ENCODE data around the gene NOXRED1.

NOXRED1 gene, protein sequence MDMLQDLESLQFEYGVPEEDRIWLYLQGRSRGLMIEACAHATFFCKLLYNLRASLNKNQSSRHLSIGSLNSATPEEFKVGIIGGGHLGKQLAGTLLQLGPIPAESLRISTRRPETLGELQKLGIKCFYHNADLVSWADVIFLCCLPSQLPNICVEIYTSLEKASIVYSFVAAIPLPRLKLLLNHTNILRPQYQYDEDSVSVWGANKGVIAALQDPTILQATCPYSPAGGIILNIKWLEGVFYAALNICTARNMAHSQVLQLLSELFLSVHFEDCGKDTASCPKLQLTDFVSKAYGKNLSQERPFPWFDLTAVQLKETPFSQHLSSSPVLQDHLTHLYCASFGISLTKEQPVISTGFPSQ

DNA sequence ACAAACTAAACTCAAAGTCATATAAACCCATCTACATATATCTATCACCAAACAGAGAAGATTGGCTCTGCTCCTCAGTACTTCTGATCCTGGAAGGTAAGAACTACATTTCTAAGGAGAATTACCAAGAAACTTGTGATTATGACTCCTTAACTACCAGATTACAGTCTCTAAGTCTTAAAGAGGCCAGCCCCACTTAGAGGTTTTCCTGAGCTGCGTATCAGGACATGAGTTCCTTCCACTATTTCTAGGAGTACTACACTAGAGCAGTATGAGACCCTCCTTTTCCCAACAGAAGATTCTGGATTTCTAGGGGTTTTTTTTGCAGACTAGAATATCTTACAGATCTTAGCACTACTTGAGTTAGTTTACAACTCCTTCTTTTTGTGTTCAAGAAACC is at the start of gene NOXRED1:
Gene NOXRED1 (minus strand): TSS at position 101 of the 400 bp plus-strand sequence. CDS start 634 bp downstream, outside the sequence.
- DNase-seq, result no peak
- intact Hi-C loops (cut with DNase I), result no loop called here

- no peak for DNase-seq
- intact Hi-C loops (cut with DNase I), result no loop called here
These were observed 47.0 kb upstream of the NOXRED1 start for GRCh38 chr14:77470224-77470870.

- intact Hi-C loops (cut with DNase I), result no loop called here
- DNase-seq, result no peak
These were observed 46.2 kb upstream of the NOXRED1 start for GRCh38 chr14:77469539-77469938.

DNA sequence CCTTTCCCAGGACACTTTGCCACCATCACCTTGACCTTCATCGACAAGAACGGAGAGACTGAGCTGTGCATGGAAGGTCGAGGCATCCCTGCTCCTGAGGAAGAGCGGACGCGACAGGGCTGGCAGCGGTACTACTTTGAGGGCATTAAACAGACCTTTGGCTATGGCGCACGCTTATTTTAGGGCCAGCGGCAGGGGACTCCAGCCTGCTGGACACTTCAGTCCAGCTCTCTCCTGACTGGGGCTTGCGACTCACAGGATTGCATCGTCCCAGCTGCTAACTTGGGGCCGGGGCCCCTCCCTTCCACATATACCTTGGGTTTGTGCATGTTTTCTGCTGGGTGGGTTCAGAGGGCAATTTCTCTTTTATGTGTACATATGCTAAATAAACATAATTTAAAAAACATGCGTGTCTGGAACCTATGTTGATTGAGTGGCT is 45.8 kb upstream of the NOXRED1 start:
- intact Hi-C loops (cut with DNase I), result no loop called here
- no peak for DNase-seq

- no peak for DNase-seq
- intact Hi-C loops (cut with DNase I), result no loop called here
These were observed 44.5 kb upstream of the NOXRED1 start for GRCh38 chr14:77467801-77468200.

- intact Hi-C loops (cut with DNase I), result loop anchor here (5.0 kb wide), 2 partner anchors 93 to 248 kb away; partner anchors contain the start of genes ALKBH1 and SLIRP
- DNase-seq, result peak in 40 of 42 donors; percentile 40 to 89 (median 74)
These were observed 35.9 kb upstream of the NOXRED1 start for GRCh38 chr14:77459072-77459723.

DNA sequence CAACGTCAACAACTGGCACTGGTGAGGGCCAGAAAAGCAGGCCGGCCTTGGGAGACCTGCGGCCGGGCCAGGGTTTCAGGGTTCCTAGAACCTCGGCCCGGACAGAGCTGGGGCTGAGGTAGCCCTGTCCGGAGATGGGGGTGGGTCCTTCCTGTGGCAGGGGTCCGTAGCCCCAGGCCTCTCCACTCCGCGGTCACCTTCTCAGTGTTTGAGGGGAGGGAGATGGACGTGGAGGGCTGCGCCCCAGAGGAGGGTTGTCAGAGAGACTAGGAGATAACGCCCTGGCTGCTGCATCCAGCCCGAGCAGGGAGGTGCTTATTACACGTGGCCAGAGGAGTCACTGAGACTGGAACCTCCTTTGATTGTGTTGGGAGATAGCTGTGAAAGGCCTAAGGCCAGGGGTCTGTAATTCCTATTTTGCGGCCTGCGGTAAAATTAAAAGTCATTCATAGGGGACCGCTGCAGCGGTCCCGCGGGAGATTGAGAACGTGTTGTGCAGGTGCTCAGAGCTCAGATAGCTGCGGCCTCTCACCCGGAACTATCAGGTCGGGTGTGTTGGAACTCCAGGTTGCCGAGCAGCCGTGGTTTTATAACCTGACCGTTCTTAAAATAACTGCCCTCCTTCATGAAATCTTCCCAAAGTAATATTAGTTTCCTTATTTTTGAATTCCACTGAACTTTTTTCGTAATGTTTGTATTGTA is 35.1 kb upstream of the NOXRED1 start:
- DNase-seq, result peak in 27 of 42 donors; percentile 2 to 52 (median 22)
- intact Hi-C loops (cut with DNase I), result loop anchor here (5.0 kb wide), 2 partner anchors 94 to 249 kb away; partner anchors contain the start of genes ALKBH1 and SLIRP

DNA sequence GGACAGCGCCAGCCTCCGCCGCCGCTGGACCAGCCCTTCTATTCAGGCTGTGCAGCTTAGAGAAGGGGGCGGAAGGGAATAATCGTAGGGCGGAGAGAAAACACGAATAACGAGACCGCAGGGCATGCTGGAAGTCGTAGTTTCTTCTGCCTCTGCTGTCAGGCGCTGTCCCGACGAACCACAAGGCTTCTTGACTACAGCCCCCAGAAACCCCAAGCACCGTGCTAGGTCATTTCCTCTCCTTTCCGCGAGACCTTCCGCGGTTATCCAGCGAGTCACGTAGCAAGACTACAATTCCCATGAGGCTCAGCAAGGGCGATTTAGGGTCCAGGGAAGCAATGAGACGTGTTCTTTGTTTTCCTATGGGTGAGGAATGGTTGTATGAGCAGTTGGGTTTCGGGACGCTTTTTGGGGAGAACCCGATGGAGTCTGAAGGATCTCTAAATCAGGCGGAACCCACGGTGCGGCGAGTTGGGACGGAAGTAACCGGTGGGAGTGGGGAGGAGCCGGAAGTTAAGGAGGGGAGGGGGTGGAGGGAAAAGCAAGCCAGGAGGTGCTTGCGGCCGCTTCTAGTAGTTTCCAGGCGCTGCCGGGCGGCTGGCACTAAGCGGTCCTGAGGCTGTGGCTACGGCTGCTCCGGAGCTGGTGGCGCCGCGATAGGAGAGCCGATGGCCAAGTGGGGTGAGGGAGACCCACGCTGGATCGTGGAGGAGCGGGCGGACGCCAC is 34.4 kb upstream of the NOXRED1 start, which contains the start of the genes AHSA1 and VIPAS39:
Gene AHSA1 (plus strand): TSS at position 572 of the 727 bp plus-strand sequence. CDS start 97 bp downstream, at position 669.
Gene VIPAS39 (minus strand): TSS at position 80 of the 727 bp plus-strand sequence. CDS start 3,499 bp downstream, outside the sequence.
- peak; percentile 92 to 100 (median 98) for DNase-seq
- intact Hi-C loops (cut with DNase I), result loop anchor here (2.0 to 5.0 kb wide), 3 partner anchors 95 to 250 kb away; partner anchors contain the start of genes ALKBH1, GSTZ1, POMT2 and SLIRP

GRCh38 chr14:77457115-77457521 is 33.8 kb upstream of the NOXRED1 start:
- intact Hi-C loops (cut with DNase I), result loop anchor here (2.0 to 5.0 kb wide), 3 partner anchors 95 to 250 kb away; partner anchors contain the start of genes ALKBH1, GSTZ1, POMT2 and SLIRP

GRCh38 chr14:77455966-77456640 is 32.8 kb upstream of the NOXRED1 start:
- intact Hi-C loops (cut with DNase I), result loop anchor here (2.0 to 5.0 kb wide), 3 partner anchors 96 to 251 kb away; partner anchors contain the start of genes ALKBH1, GSTZ1, POMT2 and SLIRP
- DNase-seq, result no peak

More at GRCh38 chr14:77457115-77457521, 33.8 kb upstream of the NOXRED1 start:
- peak in 4 of 42 donors; percentile 13 to 39 (median 19) for DNase-seq

DNA sequence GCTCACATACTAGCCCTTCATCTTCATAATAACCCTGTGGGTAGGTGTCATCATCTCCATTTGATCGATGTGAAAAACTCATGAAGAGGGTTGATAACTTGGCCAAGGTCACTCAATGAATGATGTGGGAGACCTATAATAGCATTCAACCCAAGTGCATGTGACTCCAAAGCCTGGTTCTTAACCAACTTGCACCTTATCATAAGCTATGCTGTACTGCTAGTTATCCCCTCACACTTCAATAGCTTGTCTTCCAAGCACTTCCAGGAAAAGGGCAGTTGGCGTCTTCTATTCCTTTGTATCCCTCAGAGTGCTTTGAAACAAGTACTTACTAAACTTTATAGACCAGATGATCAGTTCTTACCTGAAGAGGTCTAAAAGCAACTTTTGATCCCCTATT is 18.9 kb upstream of the NOXRED1 start:
- DNase-seq, result no peak
- intact Hi-C loops (cut with DNase I), result no loop called here

- no peak for DNase-seq
- intact Hi-C loops (cut with DNase I), result no loop called here
These were observed 16.5 kb upstream of the NOXRED1 start for GRCh38 chr14:77439861-77440260.

DNA sequence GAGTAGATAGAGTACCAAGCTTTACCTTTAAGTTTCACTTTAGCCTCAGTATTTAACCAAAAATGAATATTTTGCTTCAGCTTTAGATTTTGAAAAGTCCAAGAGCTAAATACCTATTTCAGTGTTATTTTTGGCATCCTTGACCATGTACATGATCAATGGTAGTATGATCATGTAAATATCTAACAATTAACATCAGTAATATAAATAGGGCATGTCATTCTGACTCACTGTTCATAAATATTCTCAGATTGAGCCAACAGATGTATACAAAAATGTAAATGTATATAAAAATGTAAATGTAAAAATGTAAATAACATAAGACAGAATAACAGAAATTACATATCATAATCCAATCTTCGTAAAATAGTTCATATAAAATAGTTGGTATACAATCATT is 15.3 kb upstream of the NOXRED1 start:
- intact Hi-C loops (cut with DNase I), result no loop called here
- DNase-seq, result no peak

DNA sequence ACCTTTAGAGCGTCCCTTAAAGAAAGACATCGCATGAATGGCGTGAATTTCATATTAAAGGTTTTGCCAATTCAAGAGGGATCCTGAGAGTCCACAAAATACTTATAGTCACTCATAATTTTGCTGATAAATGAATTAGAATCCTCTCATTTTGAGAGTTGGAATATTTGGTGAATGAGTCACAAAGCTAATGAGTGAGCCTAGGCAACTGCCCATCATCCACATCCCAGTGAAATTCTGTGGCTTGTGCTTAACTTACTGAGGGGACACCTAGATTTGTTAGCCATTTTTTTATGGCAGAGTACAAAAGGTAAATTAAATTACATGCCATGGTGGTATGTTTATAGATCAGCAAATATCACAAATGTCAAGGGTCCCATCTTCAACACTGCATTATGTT is 12.7 kb upstream of the NOXRED1 start:
- DNase-seq, result no peak
- intact Hi-C loops (cut with DNase I), result no loop called here

DNA sequence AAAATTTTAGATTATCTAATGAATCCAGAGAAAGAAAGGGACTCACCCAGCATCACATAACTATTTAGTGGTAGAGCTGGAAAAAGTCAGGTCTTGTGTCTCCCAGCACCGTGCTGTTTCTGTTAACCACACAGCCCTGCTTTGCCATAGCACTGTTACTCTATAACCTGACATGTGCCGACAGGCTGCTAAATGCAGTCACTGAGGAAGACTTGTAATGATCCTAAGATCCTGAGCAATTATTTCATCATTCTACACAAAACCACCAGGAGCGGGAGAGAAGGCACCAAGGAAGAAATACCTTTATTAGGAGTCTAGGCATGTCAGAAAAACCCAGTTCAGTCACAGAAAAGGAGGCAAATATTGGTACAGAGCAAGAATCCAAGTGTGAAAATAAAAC is 3.1 kb upstream of the NOXRED1 start:
- intact Hi-C loops (cut with DNase I), result no loop called here
- peak in 16 of 42 donors; percentile 2 to 58 (median 23) for DNase-seq

- no peak for DNase-seq
- intact Hi-C loops (cut with DNase I), result no loop called here
These were observed 1.5 kb upstream of the NOXRED1 start for GRCh38 chr14:77424862-77425261.

DNA sequence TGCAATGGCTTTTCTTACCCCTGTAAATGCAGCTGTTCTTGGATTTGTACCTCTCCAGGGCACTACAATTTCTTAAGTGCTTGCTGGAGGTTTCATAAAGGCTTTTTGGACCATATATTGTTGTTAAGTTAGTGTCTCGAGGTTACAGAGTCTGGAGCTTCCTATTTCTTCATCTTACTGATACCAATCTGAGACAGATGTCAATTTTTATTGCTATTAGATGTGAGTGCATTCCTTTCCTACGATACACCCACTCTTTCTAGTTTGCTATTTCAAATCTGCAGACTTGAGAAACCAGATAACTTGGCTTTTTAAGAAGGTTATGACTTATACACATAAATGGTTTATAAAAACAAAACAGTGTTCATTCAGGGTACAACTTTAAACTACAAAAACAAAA is 2.1 kb downstream of the NOXRED1 start:
- intact Hi-C loops (cut with DNase I), result no loop called here

More for the DNA sequence above, 2.1 kb downstream of the NOXRED1 start:
- DNase-seq, result no peak
